Activated CD8-positive, alpha-beta memory T cell treated with anti-CD3 and anti-CD28 coated beads, Interleukin-2, amount 50 U/mL, for 1 hour (primary cell): ENCODE data around the gene BEAN1.

Experiments used
- DNase-seq: peaks from one replicate; pipeline ENCODE4 v3.0.0-alpha.2; 2020; ENCODE audit errors: extremely low read depth

Gene BEAN1

DNA sequence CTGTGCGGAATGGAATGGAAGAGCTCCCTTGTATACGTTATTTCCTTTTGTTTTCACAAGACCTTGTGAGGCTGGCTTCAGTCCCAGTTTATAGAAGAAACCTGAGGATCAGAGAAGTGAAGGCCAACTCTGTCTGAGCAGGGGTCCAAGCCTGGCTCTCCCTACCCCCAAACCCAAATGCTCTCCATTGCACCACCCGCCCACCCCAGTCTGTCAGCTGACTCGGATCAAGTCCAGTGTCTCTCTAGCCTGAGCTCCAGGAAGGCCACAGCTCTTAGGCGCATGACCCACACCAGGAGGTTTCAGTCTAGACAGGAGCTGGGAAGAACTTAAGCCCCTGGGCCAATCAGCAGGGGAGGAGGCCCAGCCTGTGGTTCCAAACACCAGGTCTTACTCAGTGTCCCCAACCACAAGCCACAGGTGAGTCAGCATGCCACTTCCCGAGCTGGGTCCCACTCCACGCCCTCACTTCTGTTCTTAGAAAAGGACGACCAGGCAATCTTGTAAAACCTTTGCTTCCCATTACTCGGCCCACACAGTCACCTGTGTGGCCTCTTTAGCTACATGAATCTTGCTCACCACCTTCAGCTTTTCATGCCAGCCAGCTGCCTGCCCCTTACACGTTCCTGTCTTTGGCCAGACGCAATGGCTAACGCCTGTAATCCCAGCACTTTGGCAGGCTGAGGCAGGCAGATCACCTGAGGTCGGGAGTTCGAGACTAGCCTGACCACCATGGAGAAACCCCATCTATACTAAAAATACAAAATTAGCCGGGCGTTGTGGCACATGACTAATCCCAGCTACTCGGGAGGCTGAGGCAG lies 95.1 kb downstream of the BEAN1 start:
- peak; percentile 82 for DNase-seq

GRCh38 chr16:66522816-66523590 lies 95.9 kb downstream of the BEAN1 start:
- no peak for DNase-seq

DNA sequence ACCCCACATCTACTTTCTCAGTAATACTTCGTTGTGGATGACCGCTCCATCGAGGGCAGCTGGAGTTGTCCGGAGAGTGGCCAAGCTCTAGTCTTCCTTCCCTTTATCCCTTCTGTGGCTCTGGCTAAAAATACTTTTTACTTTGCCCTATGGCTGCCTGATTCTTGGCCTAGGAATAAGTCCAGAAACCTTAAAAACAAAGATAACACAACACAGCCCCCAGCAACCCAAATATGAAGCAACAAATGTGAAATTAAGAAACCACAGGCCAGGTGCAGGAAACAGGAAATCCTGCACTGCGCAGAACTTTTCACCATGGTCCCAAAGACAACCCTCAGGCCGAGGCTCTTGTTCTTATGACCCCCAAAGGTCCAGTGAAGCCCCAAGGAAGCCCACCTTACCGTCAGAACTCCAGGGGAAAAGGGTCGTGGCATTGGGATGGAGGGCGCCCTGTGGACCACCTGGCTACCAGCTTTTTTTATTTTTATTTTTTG lies 96.8 kb downstream of the BEAN1 start:
- no peak for DNase-seq

DNA sequence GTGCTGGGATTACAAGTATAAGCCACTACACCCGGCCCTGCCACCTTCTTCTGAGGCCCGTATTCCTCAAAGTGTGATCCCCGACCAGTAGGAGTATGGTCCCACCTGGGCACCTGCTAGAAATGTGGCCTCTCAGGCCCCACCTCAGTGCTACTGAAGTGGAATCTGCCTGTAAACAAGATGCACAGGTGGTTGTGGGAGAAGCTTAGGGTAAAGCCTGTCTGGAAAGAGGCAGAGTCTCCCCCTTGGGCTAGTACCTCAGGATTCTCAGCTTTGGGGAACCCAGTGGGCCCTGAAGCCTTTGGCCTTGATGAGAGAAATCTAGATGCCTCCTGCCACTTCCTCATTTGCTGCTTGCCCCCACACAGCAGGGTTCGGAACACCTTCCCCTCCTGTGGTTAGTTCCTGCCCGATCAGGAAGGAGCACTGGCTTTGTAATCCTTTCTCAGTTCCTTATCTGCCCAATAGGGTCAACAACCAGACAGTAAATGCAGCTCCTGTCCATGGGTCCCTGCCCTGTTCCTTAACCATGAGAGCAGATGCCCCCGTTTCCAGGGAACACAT lies 97.6 kb downstream of the BEAN1 start:
- no peak for DNase-seq

DNA sequence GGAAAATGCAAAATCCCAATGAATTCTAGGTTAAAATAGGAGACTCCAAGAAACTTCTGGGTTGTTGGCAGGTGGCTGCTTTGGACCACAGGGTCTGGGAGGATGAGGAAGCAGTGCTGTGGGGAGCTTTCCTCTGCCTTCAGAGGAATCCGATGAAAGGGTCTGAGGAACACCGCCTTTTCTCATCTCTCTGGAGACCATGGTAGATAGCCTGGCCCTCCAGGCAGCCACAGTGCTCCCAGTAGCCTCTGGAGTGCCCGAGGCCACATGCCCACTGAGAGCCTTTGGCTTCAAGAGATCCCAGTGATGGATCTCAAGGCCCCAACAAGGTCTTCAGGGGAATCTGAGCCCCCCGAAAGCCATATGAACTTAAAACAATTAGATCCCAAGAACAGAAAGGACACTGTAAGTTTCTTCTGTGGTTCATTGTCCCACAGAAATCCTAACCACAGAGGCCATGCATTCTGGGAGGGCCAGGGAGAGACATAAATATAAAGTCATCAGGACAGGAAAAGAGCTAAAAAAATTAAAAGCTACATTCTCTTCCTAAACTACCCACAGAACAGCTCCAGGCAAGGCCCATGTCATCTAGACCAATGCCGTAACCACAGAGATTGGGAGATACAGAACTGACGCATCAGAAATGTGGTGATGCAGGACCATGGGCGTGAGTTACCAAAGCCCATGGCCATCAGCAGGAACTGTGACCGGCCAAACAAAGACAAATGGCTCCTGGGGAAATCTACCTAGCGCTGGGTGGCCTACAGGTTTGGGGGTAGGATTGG lies 98.5 kb downstream of the BEAN1 start:
- DNase-seq, result no peak

GRCh38 chr16:66528294-66528693 lies 101.2 kb downstream of the BEAN1 start:
- DNase-seq, result no peak

DNA sequence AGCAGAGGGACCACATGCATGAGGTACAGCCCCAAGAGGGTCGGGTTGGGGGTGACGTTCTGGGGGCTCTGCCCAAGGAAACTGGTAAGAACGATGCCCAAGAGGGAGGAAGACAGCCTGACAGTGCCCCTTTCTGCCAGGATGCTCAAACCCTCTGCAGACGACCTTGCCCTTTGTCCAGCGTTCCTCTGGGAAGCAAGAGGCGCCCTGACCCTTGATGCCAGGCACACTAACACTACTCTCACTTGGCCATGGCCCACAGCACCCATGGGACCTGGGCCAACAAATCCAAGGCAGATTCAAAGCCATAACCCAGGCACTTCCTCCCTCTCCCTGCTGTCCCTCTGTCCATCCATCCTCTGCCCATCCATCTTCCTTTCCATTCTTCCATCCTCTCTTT lies 102.4 kb downstream of the BEAN1 start:
- DNase-seq, result no peak
